Pancreas (tissue), 10 donors: ENCODE measurements around the gene IRF7. TPM values are rescaled to one million over a fixed set of nuclear protein-coding genes. Genes with fewer than 3 reads are reported as not detected.
A peak's percentile ranks its signal among the peaks of the same experiment; 100 is the strongest.

ENCODE experiments used
- ATAC-seq, 4 donors: fragments of 200-7000 bp; cut with Tn5 transposase; one replicate each; pipeline versions ENCODE4 v1.8.0 to v1.9.1; 2020; ENCODE audit warnings: mild to moderate bottlenecking in 4 of 4, moderate library complexity in 4 of 4
- DNase-seq, 6 donors: peaks; one replicate each; pipeline ENCODE4 v3.0.0-alpha.2; 2020
- FAIRE-seq: peaks from 2 replicates; lab custom pipeline; 2012; peaks lifted over from hg19 to GRCh38; lab: Jason Lieb, UNC
- H3K27ac ChIP-seq, 4 donors: fragments of 200-600 bp; sonication (generic); 1 replicate in 3 of 4; 2 replicates in 1 of 4; pipeline versions ENCODE4 v1.5.0 to v1.8.0; 2020
- H3K27me3 ChIP-seq, 4 donors: fragments of 200-600 bp; one replicate each; pipeline ENCODE4 v1.8.0; 2021
- H3K36me3 ChIP-seq, 3 donors: fragments of 200-600 bp; sonication (generic) in 1 of 3; one replicate each; pipeline versions ENCODE4 v1.5.0 to v1.8.0; 2020 to 2021
- H3K4me1 ChIP-seq, 3 donors: fragments of 200-600 bp; one replicate each; pipeline ENCODE4 v1.8.0; 2021
- H3K4me3 ChIP-seq, 4 donors: fragments of 200-600 bp; sonication (generic) in 2 of 4; one replicate each; pipeline versions ENCODE4 v1.5.0 to v1.8.0; 2020 to 2021
- H3K9me3 ChIP-seq, 4 donors: fragments of 200-600 bp; one replicate each; pipeline ENCODE4 v1.8.0; 2021
- CTCF ChIP-seq, 4 donors: fragments of 200-600 bp; sonication (generic) in 3 of 4; IDR thresholded peaks; one replicate each; pipeline versions ENCODE4 v1.5.0 to v1.8.0; 2021; ENCODE audit warnings: antibody characterized with exemption in 4 of 4
- WGBS, 2 donors: extraction: QIAGEN DNeasy Blood & Tissue Kit; methylation state at CpG; one replicate each; pipeline ENCODE4 v1.1.7; 2013; 5-methylcytosine and 5-hydroxymethylcytosine counted together
- intact Hi-C, 3 donors: fragments of 100-400 bp; cut with DNase I; formaldehyde crosslinking; loops; one replicate each; pipeline versions ENCODE4 v1.11.1 to v1.14.2; 2022
- polyA plus RNA-seq, 2 donors: library from polyadenylated mRNA; stranded (reverse); fragments of 200-250 nt; gene quantifications; one replicate each; pipeline ENCODE4 v1.2.3, GENCODE V29; 2013
- total RNA-seq, 6 donors: library from RNA; stranded (reverse); fragmentation: NEBNext Ultra II Directional in 4 of 6; extraction: Animal tissue kit (Norgen Biotek cat#: 25700) in 4 of 6; gene quantifications; one replicate each; pipeline versions ENCODE4 v1.2.1 to v1.2.4, GENCODE V29; 2021 to 2023
- donor health status: healthy with polysubstance abuse.
- donor health status: DM: no; HTN: no; CAD: no; lungs with moderate emphysema.
- donor health status: DM: no; HTN: no; CAD: no.
- donor health status: control.
- donor health status: control.
- donor health status: Bipolar disorder and iron deficiency.
- donor health status: DM: yes; HTN: yes; CAD: no.
- donor health status: DM: no; HTN: no; CAD: no.
- donor health status: DM: no; HTN: no; CAD: no.
- donor health status: DM: yes; HTN: yes; CAD: no.

IRF7 gene
- total and polyA plus RNA-seq, 8 donors = 4.0 to 36.6 (median 10.2) TPM

- Histone ChIP-seq H3K27me3 (no peaks in the 10 kb centered on the region), H3K4me3 (no peak overlapping the region), H3K36me3 (peaks cover 0 to 40% (median 12%) of the 10 kb centered on the region in 3 donors), H3K4me1 (no peaks in the 10 kb centered on the region), H3K27ac (peak overlapping the region in 1 of 4 donors; percentile 12), H3K9me3 (no peaks in the 10 kb centered on the region)
- 79 to 81% methylated on average over 8 of the region's 8 CpGs for WGBS, 2 donors
- TF ChIP-seq CTCF (IDR thresholded peaks at IDR 0.05) = no peak
- FAIRE-seq = no peak
- peak in 1 of 4 donors; percentile 12 for ATAC-seq
- peak in 1 of 6 donors; percentile 25 for DNase-seq
- intact Hi-C loops = no loop called here
Observed at GRCh38 chr11:587546-587945, 28.2 kb downstream of the IRF7 start.

- TF ChIP-seq CTCF (IDR thresholded peaks at IDR 0.05) = no peak
- no peaks in the 10 kb centered on the region for H3K4me1 ChIP-seq
- ATAC-seq = no peak
- DNase-seq = peak in 2 of 6 donors; percentile 13 to 52
- H3K36me3 ChIP-seq = peaks cover 0 to 35% (median 12%) of the 10 kb centered on the region in 3 donors
- H3K9me3 ChIP-seq = no peaks in the 10 kb centered on the region
- FAIRE-seq = no peak
- H3K27ac ChIP-seq = no peak overlapping the region
- no peak overlapping the region for H3K4me3 ChIP-seq
- WGBS, 2 donors = 86 to 87% methylated on average over 32 of the region's 32 CpGs
- intact Hi-C loops = no loop called here
- H3K27me3 ChIP-seq = no peaks in the 10 kb centered on the region
Observed at GRCh38 chr11:586376-587316, 29.1 kb downstream of the IRF7 start.

- no peaks in the 10 kb centered on the region for H3K27me3 ChIP-seq
- DNase-seq (peak in 1 of 6 donors; percentile 60), ATAC-seq (no peak), FAIRE-seq (no peak)
- H3K9me3 ChIP-seq = no peaks in the 10 kb centered on the region
- intact Hi-C loops = no loop called here
- no peak overlapping the region for H3K4me3 ChIP-seq
- no peak for TF ChIP-seq CTCF (IDR thresholded peaks at IDR 0.05)
- peaks cover 7 to 14% (median 11%) of the 10 kb centered on the region in 3 donors for H3K4me1 ChIP-seq
- H3K36me3 ChIP-seq = peaks cover 0 to 21% (median 12%) of the 10 kb centered on the region in 3 donors
- H3K27ac ChIP-seq = no peak overlapping the region
- WGBS, 2 donors = 88 to 90% methylated on average over 10 of the region's 10 CpGs
Observed at GRCh38 chr11:584287-584686, 31.5 kb downstream of the IRF7 start.

- peak in 1 of 6 donors; percentile 58 for DNase-seq
- Histone ChIP-seq H3K9me3 (no peaks in the 10 kb centered on the region), H3K27me3 (no peaks in the 10 kb centered on the region), H3K36me3 (peaks cover 0 to 12% (median 5%) of the 10 kb centered on the region in 3 donors), H3K27ac (no peak overlapping the region), H3K4me1 (peaks cover 22 to 33% (median 28%) of the 10 kb centered on the region in 3 donors), H3K4me3 (no peak overlapping the region)
- TF ChIP-seq CTCF (IDR thresholded peaks at IDR 0.05) = no peak
- intact Hi-C loops = no loop called here
- no peak for FAIRE-seq
- ATAC-seq = no peak
- 76 to 82% methylated on average over 17 of the region's 17 CpGs for WGBS, 2 donors
Observed at GRCh38 chr11:581752-582151, 34.0 kb downstream of the IRF7 start.
